GM18870 (cell line): ENCODE data around the gene RBFOX2.

ENCODE experiments used
- ATAC-seq: cut with Tn5 transposase; IDR thresholded peaks from one replicate; pipeline ENCODE4 v1.9.1; 2021; ENCODE audit warnings: moderate library complexity; ENCODE audit not compliant: unreplicated experiment

Gene RBFOX2

DNA sequence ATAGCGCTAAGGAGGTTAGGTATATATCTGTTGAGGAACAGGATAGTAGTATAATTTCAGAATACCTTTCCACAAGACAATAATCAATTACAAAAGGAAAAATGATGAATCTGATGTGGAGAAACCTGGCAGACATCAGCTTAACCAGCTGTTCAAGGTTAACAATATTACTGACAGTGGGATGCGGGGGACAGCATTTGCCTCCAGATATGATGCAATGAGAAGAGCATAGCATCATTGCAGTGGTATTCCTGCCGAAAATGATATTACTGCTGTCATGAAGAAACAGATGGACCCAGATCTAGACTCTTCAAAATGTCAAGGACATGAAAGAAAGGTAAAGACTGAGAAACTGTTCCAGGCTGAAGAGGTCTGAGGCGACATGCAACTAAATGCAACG lies 49.7 kb downstream of the RBFOX2 start:
- ATAC-seq, result no peak

DNA sequence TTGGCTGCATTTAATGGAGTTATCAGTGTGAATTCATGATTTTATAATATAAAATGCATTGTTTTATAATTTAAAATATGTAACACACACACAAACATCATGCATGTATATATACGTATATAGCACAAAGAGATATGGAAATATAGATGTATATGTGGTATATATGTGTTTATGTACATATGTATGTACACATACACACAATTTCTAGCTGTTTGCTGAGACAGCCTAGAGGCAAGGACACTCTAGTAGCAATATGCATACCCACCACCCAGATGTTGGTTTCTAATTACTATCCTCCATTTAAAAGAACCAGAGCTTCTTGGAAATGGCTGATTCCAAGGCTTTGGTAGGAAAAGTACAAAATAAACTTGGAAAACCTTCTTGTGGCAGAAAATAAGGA lies 50.4 kb downstream of the RBFOX2 start:
- ATAC-seq, result no peak

- ATAC-seq, result no peak
Measured at GRCh38 chr22:35977136-35977535, 51.5 kb downstream of the RBFOX2 start.

GRCh38 chr22:35973388-35973787 lies 55.2 kb downstream of the RBFOX2 start:
- no peak for ATAC-seq

DNA sequence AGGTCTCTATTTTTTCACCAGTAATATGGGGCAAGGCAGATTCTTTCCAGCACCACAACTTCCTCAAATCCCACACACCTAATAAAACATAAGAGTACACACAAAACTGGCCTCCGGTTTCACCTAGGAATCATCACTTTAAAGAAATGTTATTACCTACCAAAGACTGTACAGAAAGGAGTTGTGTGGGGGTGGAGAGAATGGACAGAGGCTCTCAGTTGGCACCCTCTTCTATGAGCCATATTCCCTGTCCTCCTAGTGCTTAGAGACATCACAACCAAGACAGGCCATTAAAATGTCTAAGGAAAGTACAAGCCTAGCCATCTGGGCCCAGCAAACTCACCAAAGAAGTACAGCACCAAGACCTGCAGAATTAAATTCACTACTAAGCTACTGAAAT lies 56.1 kb downstream of the RBFOX2 start:
- no peak for ATAC-seq

GRCh38 chr22:35971456-35972119 lies 57.0 kb downstream of the RBFOX2 start:
- ATAC-seq, result no peak

- no peak for ATAC-seq
Measured at GRCh38 chr22:35970616-35971455, 57.8 kb downstream of the RBFOX2 start.

DNA sequence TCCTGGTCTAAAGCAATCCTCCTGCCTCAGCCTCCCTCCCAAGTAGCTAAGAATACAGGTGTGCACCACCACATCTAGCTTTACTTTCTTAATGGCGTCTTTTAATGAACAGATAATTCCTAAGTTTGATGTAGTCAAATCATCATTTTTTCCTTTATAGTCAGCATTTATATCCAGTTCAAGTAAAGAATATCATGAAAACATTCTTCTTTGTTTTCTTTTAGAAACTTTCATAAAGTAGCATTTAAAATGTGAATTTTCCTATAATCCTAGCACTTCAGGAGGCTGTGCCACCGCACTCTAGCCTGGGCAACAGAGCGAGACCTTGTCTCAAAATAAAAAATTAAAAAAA lies 61.6 kb downstream of the RBFOX2 start:
- ATAC-seq, result no peak

GRCh38 chr22:35966314-35967045 lies 62.1 kb downstream of the RBFOX2 start:
- ATAC-seq, result no peak

GRCh38 chr22:35963237-35963810 lies 65.3 kb downstream of the RBFOX2 start:
- no peak for ATAC-seq

GRCh38 chr22:35961480-35962295 lies 66.9 kb downstream of the RBFOX2 start:
- ATAC-seq, result no peak

DNA sequence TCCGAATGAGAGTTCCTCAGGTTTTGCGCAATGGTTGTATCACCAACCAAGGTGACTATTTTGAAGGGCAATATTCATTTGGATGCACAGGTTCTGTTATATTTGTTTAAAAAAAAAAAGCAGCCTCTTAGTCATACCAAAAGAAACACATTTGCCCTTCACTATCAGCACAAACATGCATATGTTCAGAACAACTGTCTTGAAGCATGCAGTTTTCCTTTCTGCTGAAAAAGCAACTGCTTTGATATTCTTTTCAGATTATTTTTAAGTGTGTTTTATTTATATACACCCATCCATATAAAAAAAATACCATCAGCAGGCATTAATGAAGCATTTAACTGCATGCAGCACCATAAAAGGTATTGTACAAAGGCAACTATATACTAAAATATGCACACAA lies 67.8 kb downstream of the RBFOX2 start:
- ATAC-seq, result no peak

GRCh38 chr22:35959121-35959800 lies 69.4 kb downstream of the RBFOX2 start:
- ATAC-seq, result no peak

DNA sequence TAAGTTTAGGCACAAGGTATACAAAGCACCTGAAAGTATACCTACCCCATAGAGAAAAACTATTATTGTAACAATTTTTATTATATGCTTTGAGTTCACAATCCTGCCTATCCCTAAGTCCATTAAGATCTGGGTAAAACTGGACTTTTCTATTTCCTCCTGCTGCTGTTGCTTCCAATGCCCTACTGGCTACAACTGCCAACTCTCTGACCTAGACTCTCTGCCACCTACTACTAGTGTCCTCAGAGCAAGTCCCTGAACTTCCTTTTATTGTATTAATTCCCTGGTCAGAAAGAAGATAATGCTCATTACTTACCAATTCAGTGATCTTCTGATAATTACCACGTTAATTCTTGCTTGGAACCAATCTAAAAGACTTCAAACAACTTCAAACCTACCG lies 70.3 kb downstream of the RBFOX2 start:
- no peak for ATAC-seq

- no peak for ATAC-seq
Measured at GRCh38 chr22:35957589-35957988, 71.0 kb downstream of the RBFOX2 start.

GRCh38 chr22:35956850-35957249 lies 71.8 kb downstream of the RBFOX2 start:
- no peak for ATAC-seq

DNA sequence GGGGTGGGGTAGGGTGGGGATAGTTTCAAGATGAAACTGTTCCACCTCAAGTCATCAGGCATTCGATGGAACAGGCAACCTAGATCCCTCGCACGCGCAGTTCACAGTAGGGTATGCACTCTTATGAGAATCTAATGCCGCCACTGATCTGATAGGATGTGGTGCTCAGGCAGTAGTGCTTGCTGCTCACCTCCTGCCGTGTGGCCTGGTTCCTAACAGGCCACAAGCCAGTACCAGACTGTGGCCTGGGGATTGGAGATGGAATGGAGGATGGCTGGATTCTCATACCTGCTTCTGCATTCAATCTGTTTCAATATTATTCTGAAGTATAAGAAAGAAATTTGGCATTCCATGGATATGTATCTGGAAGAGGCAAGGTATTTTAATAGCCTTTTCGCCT lies 73.1 kb downstream of the RBFOX2 start:
- no peak for ATAC-seq

DNA sequence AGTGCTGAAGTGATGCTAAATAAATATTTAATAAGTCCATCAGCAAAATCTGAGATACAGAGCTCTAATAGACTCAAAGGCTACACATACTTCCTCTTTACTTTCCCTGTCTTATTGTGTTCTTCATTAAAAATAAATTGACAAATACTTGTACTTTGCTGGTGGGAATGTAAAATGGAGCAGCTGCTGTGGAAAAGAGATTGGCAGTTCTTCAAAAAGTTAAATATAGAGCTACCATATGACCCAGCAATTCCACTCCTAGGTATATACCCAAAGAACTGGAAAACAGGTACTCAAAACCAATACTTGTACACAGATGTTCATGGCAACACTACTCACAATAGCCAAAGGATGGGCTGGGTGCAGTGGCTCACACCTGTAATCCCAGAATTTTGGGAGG lies 76.0 kb downstream of the RBFOX2 start:
- ATAC-seq, result no peak

DNA sequence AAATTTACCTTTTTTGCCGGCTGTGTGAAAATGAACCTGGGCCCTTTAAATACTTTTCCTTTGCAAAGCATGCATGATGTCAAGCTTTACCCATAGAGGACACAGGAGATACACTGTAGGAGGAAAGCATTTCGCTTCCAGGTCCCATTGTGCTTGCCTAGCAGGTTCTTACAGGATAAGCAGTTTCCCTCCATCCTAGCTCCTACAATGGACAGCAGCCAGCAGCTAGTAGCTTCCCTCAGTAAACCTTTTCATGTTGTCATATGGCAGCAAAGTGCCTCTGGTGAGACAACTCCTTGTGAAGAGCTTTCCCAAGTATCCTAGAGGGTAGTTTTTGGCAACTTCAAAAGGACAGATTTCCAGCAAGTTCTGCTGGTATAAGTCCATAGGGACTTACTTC lies 78.4 kb downstream of the RBFOX2 start:
- ATAC-seq, result no peak

DNA sequence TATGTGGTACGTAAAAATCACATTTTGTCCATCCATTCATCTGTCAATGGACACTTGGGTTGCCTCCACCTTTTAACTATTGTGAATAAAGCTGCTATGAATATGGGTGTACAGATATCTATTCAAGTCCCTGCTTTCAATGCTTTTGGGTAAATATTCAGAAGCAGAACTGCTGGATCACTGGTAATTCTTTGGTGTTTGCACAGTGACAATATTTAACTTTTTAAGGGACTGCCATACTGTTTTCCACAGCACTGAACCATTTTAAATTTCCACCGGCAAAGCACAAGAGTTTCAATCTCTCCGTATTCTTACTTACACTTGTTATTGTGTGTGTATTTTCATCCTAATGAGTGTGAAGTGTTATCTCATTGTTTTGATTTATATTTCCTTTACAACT lies 79.4 kb downstream of the RBFOX2 start:
- no peak for ATAC-seq
